MCF 10A (cell line): ENCODE data around the gene ACO1. TPM values are rescaled to one million over a fixed set of nuclear protein-coding genes. Genes with fewer than 3 reads are reported as not detected.

Source experiments
- BruUV-seq: library from RNA; stranded (reverse); fragments of 400-500 nt; replicated peaks from 2 replicates; lab custom pipeline; 2021; lab: Mats Ljungman, UMichigan
- CTCF ChIA-PET: fragments of 300-600 bp; sonication (Branson Sonifier 250); formaldehyde crosslinking; extraction: SDS; loops from one replicate; lab custom pipeline; 2021; ENCODE audit warnings: antibody characterized with exemption, inconsistent platforms; lab: Yijun Ruan, JAX
- POLR2A ChIA-PET: fragments of 300-600, 350-650 bp; sonication (Branson Sonifier 250); formaldehyde crosslinking; extraction: SDS; loops from one replicate; lab custom pipeline; 2020; ENCODE audit warnings: antibody characterized with exemption, inconsistent platforms; lab: Yijun Ruan, JAX
- DNase-seq: peaks from one replicate; pipeline ENCODE4 v3.0.0-alpha.2; 2018; ENCODE audit not compliant: unreplicated experiment
- H3K27ac Mint-ChIP-seq: one replicate; pipeline ENCODE4 v1.8.0; 2022; ENCODE audit warnings: mild to moderate bottlenecking, low read depth, mixed read lengths; ENCODE audit not compliant: unreplicated experiment
- H3K27me3 Mint-ChIP-seq: one replicate; pipeline ENCODE4 v1.8.0; 2022; ENCODE audit warnings: mixed read lengths; ENCODE audit not compliant: insufficient read depth, unreplicated experiment
- H3K36me3 Mint-ChIP-seq: one replicate; pipeline ENCODE4 v1.8.0; 2022; ENCODE audit warnings: mild to moderate bottlenecking, moderate library complexity, mixed read lengths; ENCODE audit not compliant: insufficient read depth, unreplicated experiment
- H3K4me1 Mint-ChIP-seq: one replicate; pipeline ENCODE4 v1.8.0; 2022; ENCODE audit warnings: mixed read lengths; ENCODE audit not compliant: insufficient read depth, unreplicated experiment
- H3K4me3 Mint-ChIP-seq: one replicate; pipeline ENCODE4 v1.8.0; 2022; ENCODE audit warnings: mild to moderate bottlenecking, moderate library complexity, mixed read lengths; ENCODE audit not compliant: unreplicated experiment
- H3K9me3 Mint-ChIP-seq: one replicate; pipeline ENCODE4 v1.8.0; 2022; ENCODE audit warnings: mixed read lengths; ENCODE audit not compliant: unreplicated experiment
- CTCF ChIP-seq: fragments of 200-600 bp; IDR thresholded peaks from one replicate; pipeline ENCODE4 v1.8.0; 2022; ENCODE audit warnings: antibody characterized with exemption, mild to moderate bottlenecking; ENCODE audit not compliant: unreplicated experiment
- intact Hi-C: fragments of 100-400 bp; cut with micrococcal nuclease; formaldehyde crosslinking; loops from 2 replicates; pipeline ENCODE4 v1.14.1; 2022
- total RNA-seq: library from RNA; stranded (reverse); gene quantifications from 2 replicates; pipeline ENCODE4 v1.2.3, GENCODE V29; 2022

ACO1 gene
- total RNA-seq, 1 experiment from 2014 or later, result 28.6 TPM

- Mint-ChIP-seq H3K27ac (no peak overlapping the region), H3K4me3 (no peak overlapping the region), H3K9me3 (no peaks in the 10 kb centered on the region), H3K27me3 (no peaks in the 10 kb centered on the region), H3K36me3 (no peaks in the 10 kb centered on the region), H3K4me1 (peaks cover 10% of the 10 kb centered on the region)
- DNase-seq, result no peak
- CTCF ChIA-PET, result interaction anchor here (0.5 to 7.3 kb wide), 7 partner anchors 60 to 668 kb away, joined by 3 to 601 read pairs (median 4); partner anchors contain the start of gene NDUFB6
- intact Hi-C loops, result no loop called here
- POLR2A ChIA-PET, result interaction anchor here (1.6 to 5.5 kb wide), 2 partner anchors 197 to 204 kb away, joined by 4 to 49 read pairs; partner anchors contain the start of gene NDUFB6
- no peak for TF ChIP-seq CTCF
- no TSS peak for BruUV-seq
Observed at GRCh38 chr9:32376285-32376684, 8.2 kb upstream of the ACO1 start.

- CTCF ChIA-PET, result interaction anchor here (0.6 to 7.3 kb wide), 72 partner anchors 9 to 1274 kb away, joined by 3 to 601 read pairs (median 4); partner anchors contain the start of genes NDUFB6 and RIGI
- H3K4me1 Mint-ChIP-seq, result peaks cover 14% of the 10 kb centered on the region
- H3K4me3 Mint-ChIP-seq, result no peak overlapping the region
- peak; percentile 81 for DNase-seq
- H3K27ac Mint-ChIP-seq, result no peak overlapping the region
- H3K36me3 Mint-ChIP-seq, result no peaks in the 10 kb centered on the region
- peaks cover 14% of the 10 kb centered on the region for H3K27me3 Mint-ChIP-seq
- no TSS peak for BruUV-seq
- POLR2A ChIA-PET, result interaction anchor here (0.6 to 5.5 kb wide), 11 partner anchors 147 to 648 kb away, joined by 3 to 49 read pairs (median 5); partner anchors contain the start of genes NDUFB6, RIGI, SMIM27 and TOPORS
- intact Hi-C loops, result loop anchor here (1.0 kb wide), 2 partner anchors 194 to 201 kb away; no protein-coding TSS in a partner anchor
- no peaks in the 10 kb centered on the region for H3K9me3 Mint-ChIP-seq
- TF ChIP-seq CTCF, result peak; percentile 83
Observed at GRCh38 chr9:32378496-32378895, 5.9 kb upstream of the ACO1 start.

- Mint-ChIP-seq H3K27ac (no peak overlapping the region), H3K9me3 (no peaks in the 10 kb centered on the region), H3K27me3 (peaks cover 14% of the 10 kb centered on the region), H3K4me3 (no peak overlapping the region), H3K4me1 (peaks cover 18% of the 10 kb centered on the region), H3K36me3 (no peaks in the 10 kb centered on the region)
- ChIA-PET CTCF (interaction anchor here (0.6 to 7.3 kb wide), 71 partner anchors 9 to 1275 kb away, joined by 3 to 601 read pairs (median 4); partner anchors contain the start of genes NDUFB6 and RIGI), POLR2A (interaction anchor here (0.5 to 5.5 kb wide), 14 partner anchors 8 to 213 kb away, joined by 3 to 49 read pairs (median 5); partner anchors contain the start of genes NDUFB6, RIGI, SMIM27 and TOPORS)
- intact Hi-C loops, result loop anchor here (1.0 kb wide), 5 partner anchors 53 to 589 kb away; partner anchors contain the start of gene RIGI
- TF ChIP-seq CTCF, result peak; percentile 59
- BruUV-seq, result no TSS peak
- DNase-seq, result peak; percentile 90
Observed at GRCh38 chr9:32378993-32379729, 5.3 kb upstream of the ACO1 start.

- POLR2A ChIA-PET, result interaction anchor here (4.1 to 5.5 kb wide), 2 partner anchors 145 to 192 kb away, joined by 41 to 49 read pairs; partner anchors contain the start of genes NDUFB6 and RIGI
- H3K27me3 Mint-ChIP-seq, result peaks cover 14% of the 10 kb centered on the region
- DNase-seq, result no peak
- no peaks in the 10 kb centered on the region for H3K36me3 Mint-ChIP-seq
- CTCF ChIA-PET, result interaction anchor here (0.8 to 7.3 kb wide), 11 partner anchors 8 to 587 kb away, joined by 3 to 601 read pairs (median 37); partner anchors contain the start of genes NDUFB6 and RIGI
- no peaks in the 10 kb centered on the region for H3K9me3 Mint-ChIP-seq
- peaks cover 18% of the 10 kb centered on the region for H3K4me1 Mint-ChIP-seq
- intact Hi-C loops, result no loop called here
- no peak overlapping the region for H3K4me3 Mint-ChIP-seq
- no TSS peak for BruUV-seq
- TF ChIP-seq CTCF, result no peak
- H3K27ac Mint-ChIP-seq, result no peak overlapping the region
Observed at GRCh38 chr9:32380944-32381343, 3.5 kb upstream of the ACO1 start.
